Measurements from ENCODE around the gene SCCPDH. TPM values are rescaled to one million over a fixed set of nuclear protein-coding genes. Genes with fewer than 3 reads are reported as not detected.

SCCPDH gene, protein sequence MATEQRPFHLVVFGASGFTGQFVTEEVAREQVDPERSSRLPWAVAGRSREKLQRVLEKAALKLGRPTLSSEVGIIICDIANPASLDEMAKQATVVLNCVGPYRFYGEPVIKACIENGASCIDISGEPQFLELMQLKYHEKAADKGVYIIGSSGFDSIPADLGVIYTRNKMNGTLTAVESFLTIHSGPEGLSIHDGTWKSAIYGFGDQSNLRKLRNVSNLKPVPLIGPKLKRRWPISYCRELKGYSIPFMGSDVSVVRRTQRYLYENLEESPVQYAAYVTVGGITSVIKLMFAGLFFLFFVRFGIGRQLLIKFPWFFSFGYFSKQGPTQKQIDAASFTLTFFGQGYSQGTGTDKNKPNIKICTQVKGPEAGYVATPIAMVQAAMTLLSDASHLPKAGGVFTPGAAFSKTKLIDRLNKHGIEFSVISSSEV
- total RNA-seq = 35.3 TPM
- long read RNA-seq, transcript SCCPDH-201 (12 exons, 2,503 nt) = major isoform, 110 of 113 reads
- long read RNA-seq, partial matches to known transcripts = 0 of 113 reads
- long read RNA-seq, other reads (novel, unspliced or antisense) = 3 of 113 reads

DNA sequence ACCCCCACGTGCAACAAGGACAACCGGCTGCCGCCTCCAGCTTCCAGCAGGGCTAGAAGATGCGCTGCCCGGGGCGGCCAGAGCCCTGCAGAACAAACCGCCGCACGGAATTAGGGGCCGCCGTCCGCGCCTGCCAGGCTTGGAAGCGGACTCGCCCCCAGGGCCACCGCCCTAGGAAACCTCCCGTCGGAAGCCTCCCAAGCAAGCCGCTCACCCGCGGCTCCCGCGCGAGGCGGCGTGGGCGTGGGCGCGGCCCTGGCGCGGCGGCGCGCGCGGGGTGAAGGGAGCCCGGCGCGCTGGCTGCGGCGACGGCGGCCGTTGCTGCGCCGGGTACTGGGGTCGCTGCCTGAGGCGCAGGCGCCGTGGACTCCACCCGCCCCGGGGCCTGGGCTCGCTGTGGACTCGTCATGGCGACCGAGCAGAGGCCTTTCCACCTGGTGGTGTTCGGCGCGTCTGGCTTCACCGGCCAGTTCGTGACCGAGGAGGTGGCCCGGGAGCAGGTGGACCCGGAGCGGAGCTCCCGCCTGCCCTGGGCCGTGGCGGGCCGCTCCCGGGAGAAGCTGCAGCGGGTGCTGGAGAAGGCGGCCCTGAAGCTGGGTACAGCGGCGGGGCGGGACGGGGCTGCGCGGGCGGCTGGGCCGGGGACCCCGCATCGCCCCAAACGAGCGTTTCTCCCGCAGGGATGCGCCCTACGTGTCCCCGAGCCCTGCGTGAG lies at the start of gene SCCPDH:
Gene SCCPDH, plus strand, starts transcription at position 394 of the 715 bp plus-strand sequence. Its CDS starts 14 bp downstream, at position 408.
- DNase-seq = peak; percentile 86
- peaks cover 12% of the 10 kb centered on the region for H3K4me1 ChIP-seq
- H3K9me3 ChIP-seq = peaks cover 4% of the 10 kb centered on the region
- TF ChIP-seq CTCF (IDR thresholded peaks at IDR 0.05) = no peak
- peak; percentile 98 for ATAC-seq
- H3K4me3 ChIP-seq = peak within 1 kb of the TSS; percentile 69
- no peaks in the 10 kb centered on the region for H3K27me3 ChIP-seq (ENCODE audit: low read depth)
- intact Hi-C loops (cut with DNase I) = no loop called here
- H3K27ac ChIP-seq = peak within 1 kb of the TSS; percentile 82
- H3K36me3 ChIP-seq = peaks cover 20% of the 10 kb centered on the region

- TF ChIP-seq CTCF (IDR thresholded peaks at IDR 0.05) = no peak
- DNase-seq (no peak), ATAC-seq (no peak)
- H3K9me3 ChIP-seq = no peaks in the 10 kb centered on the region
- H3K4me1 ChIP-seq = no peaks in the 10 kb centered on the region
- no peaks in the 10 kb centered on the region for H3K36me3 ChIP-seq
- intact Hi-C loops (cut with DNase I) = no loop called here
- H3K27ac ChIP-seq = no peak overlapping the region
- no peaks in the 10 kb centered on the region for H3K27me3 ChIP-seq (ENCODE audit: low read depth)
- H3K4me3 ChIP-seq = no peak overlapping the region
Observed at GRCh38 chr1:246677842-246678241, 46.4 kb upstream of the SCCPDH start.

DNA sequence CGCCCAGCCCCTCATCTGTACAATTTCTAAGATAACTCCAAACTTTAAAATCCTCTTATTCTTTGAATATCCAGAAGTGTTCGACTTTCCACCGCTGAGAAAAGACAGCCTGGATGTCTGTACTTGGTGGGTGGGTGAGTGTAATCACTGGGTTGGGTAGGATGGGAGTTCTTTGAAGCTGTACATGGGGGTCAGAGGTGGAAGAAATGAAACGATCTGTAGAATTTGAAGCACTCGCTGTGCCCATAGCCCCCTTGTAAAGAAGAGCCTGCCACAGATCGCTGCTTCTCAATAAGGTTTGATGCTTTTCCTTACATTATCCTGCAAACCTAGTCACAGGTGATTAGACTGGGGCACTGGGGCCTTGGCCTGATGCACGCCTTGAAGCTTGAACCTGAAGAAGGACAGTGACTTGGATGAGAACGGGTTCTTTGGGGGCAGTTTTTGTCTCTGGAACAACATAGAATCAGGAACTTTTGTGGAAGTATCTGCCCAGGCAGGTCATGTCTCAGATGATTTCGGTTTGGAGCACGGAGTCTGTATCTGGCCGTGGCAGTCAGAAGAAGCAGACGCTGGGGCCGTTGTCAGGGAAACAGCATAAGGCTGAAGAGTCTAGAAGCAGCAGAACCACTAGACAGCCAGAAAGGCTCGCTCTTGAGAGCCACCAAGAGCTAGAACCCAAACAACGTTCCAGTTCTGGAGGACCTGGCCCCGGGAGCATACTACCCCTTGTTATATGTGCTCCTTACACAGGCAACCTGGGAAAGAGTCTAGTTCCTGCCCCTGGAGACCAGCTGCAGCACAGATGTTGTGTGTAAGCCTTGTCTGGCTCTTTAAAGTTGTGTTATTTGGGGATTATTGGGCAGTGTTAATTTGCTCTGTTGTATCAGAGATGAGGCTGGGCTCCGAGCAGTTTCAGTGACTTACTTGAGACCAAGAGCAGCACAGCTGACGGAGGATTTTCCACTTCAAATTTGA lies 45.1 kb upstream of the SCCPDH start:
- H3K36me3 ChIP-seq = no peaks in the 10 kb centered on the region
- no peak overlapping the region for H3K27ac ChIP-seq
- no peak for DNase-seq
- peak in 1 of 2 donors; percentile 54 for ATAC-seq
- intact Hi-C loops (cut with DNase I) = no loop called here
- no peaks in the 10 kb centered on the region for H3K27me3 ChIP-seq (ENCODE audit: low read depth)
- TF ChIP-seq CTCF (IDR thresholded peaks at IDR 0.05) = no peak
- no peak overlapping the region for H3K4me3 ChIP-seq
- H3K9me3 ChIP-seq = no peaks in the 10 kb centered on the region
- H3K4me1 ChIP-seq = no peaks in the 10 kb centered on the region

- no peaks in the 10 kb centered on the region for H3K4me1 ChIP-seq
- ATAC-seq (no peak), DNase-seq (no peak)
- no peak for TF ChIP-seq CTCF (IDR thresholded peaks at IDR 0.05)
- H3K27me3 ChIP-seq (ENCODE audit: low read depth) = no peaks in the 10 kb centered on the region
- no peaks in the 10 kb centered on the region for H3K36me3 ChIP-seq
- no peak overlapping the region for H3K4me3 ChIP-seq
- intact Hi-C loops (cut with DNase I) = no loop called here
- H3K27ac ChIP-seq = no peak overlapping the region
- no peaks in the 10 kb centered on the region for H3K9me3 ChIP-seq
Observed at GRCh38 chr1:246679794-246680177, 44.4 kb upstream of the SCCPDH start.

DNA sequence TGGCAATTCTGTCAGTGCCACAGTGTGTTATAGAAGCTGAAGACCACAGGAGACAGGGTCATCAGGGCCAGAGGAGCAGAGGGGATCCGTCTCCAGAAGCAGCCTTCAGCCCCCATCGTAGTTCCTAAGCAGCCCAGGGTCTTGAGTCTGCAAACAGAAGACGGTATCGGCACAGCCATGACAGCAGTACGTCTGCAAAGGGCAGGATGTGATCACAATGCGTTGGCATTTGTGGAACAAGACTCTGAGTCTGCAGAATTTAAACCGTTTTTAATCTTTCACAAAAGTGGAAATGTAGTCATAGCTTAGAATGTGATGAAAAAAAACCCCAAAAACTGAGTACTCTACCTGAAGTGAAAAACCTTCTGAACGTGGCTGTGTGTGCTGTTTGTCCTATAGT lies 44.0 kb upstream of the SCCPDH start:
- TF ChIP-seq CTCF (IDR thresholded peaks at IDR 0.05) = no peak

More for the DNA sequence above, 44.0 kb upstream of the SCCPDH start:
- Histone ChIP-seq H3K27me3 (ENCODE audit: low read depth) (no peaks in the 10 kb centered on the region), H3K9me3 (no peaks in the 10 kb centered on the region), H3K27ac (no peak overlapping the region), H3K36me3 (no peaks in the 10 kb centered on the region), H3K4me3 (no peak overlapping the region), H3K4me1 (no peaks in the 10 kb centered on the region)
- DNase-seq = no peak
- no peak for ATAC-seq
- intact Hi-C loops (cut with DNase I) = no loop called here
